Measurements from ENCODE around the gene DYNLT3.

DYNLT3 gene

DNA sequence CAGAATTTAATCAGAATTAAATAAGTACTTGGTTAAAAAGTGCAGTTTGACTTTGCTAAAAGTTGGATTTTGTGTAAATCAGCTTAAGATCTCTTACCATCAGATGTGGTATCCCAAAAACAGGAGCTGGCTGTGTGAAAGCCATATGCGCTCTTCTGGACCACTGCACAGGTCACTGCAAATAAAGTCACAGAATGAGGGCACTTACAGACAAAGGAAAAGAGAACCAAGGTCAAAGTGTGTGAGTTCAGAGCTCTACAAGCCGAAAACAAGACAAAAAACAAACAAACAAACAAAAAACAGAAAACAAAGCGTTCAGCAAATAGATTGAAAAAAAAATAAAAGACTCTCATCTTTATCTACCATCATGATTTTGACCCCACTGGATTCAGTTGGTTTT is 6.4 kb downstream of the DYNLT3 start:
- DNase-seq (ENCODE audit: low read depth) = no peak

DNA sequence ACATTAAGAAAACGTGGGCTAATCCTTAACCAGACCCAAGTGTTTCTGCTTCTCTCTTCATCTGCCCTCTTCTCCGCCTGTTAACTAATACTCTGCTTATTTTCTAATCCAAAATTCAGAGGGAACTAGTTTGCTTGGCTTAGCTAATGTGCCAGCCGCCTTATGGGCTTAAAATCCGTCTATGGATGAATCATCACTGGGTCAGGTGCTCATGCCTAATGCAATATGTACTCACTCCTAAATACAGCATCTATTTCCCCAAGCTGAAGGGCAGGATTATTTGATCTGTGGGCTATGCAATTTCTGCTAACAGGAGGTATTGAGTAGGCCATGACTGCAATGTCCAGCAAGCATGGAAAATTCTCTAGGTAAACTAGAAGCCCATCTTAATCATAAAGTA is 12.4 kb downstream of the DYNLT3 start:
- DNase-seq (ENCODE audit: low read depth) = no peak

DNA sequence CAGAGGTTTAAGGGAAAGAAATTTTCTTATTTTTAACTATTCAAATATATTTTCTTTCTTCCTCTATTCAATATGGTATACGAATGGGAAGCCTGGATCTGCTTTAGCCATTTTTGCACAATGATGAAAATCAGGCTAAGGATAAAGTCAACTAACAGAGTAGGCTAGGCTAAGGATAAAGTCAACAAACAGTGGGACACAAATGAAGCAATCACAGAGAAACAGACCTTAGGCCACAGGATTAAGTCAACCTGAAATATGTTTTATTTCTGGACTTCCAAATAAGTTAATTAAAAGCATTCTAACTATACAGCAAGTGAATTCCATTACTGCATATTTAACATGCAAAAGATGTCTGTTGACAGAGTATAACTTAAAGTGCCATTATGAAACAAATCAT is 17.0 kb downstream of the DYNLT3 start:
- no peak for DNase-seq (ENCODE audit: low read depth)

DNA sequence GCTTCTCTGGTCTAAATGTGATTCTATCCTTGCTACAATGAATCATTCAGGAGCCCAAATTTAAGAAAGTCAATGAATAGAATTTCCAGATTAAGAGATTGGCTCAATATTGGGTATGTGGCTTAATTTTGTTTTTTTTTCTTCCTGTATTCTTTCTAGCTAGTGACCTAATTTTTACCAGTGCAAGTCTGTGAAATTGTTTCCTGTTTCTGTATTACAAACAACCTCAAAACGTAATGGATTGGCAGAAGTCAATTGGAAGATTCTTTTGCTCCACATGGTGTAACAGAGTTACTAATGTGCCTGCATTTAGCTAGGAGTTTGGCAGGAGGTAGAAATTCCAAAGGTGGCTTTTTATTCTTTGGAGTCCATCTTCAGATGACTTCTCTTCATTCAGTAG is 17.6 kb downstream of the DYNLT3 start:
- no peak for DNase-seq (ENCODE audit: low read depth)

DNA sequence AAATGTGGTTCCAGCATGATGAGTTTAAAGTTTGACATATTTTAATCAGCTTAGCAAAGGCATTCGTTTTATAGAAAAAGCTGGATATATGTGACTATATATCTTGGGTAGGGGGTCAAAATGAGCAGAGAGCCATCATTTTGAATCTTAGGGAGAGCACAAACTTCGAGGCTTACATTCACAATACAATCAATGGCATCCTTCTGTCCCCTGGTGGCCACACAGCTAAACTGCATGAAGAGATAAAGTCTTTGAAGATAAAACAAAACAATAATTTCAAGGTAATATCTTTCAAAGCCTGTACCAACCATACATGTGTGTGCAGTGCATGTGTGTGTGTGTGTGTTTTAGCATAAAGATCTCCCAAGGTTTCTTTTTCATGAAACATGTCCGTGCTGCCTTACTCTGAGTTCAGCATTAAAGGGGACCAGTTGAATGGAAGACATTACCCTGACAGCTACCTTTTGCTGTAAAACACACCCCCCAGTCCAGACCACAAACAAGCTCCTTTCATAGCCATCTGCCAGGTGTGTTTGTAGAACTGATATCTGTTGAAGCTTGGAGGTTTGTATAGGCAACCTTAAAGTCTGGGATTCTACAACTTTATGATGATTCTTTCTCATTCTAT is 22.0 kb downstream of the DYNLT3 start:
- DNase-seq (ENCODE audit: low read depth) = peak; percentile 19

DNA sequence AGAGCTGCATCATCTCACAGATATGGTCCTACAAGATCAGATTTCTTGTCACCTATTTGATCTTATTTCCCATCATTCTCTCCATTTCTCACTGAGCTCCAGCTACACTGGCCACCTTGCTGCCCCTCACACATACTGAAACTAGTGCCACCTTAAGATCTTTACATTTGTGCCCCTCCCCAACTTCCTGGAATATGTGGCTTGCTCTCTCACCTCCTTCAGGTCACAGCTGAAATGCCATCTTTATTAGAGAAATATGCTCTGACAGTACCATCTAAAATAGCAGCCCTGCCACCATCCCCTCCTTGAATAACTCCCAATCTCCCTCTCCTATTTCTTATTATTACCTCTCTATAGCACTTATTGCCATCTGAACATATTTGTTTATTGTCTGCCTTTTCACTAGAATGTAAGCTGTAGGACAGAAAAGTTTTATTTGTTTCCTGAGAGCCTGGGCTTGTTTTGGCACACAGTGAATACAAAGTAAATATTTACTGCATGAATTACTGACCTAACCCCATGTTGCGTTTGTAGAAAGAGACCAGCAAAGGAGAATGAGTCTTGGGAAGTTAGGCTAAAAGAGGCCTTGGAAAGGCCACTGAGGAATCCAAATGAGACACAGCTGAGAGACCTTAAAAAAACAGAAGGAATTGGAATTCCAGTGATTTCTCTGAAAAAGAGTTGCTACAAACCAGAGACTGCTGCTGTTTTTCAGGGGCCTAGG is 22.7 kb downstream of the DYNLT3 start:
- DNase-seq (ENCODE audit: low read depth) = no peak

DNA sequence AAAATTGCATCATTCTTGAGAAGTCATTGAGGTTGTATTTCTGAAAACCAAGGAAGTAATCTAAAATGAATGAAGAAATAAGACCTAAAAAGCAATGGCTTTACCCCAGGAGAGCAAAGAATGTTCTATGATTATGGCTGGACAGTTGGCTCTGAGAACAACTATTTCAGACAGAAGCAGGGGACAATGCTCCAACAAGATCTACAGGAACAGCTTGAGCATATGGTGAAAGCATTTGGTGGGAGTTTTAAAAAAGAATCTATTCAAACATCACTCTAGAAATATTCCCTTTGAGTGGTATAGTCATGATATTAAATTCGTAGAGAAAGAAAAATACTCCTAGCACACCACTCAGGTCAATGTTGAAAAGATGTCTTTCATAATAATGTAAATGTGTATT is 26.7 kb downstream of the DYNLT3 start:
- DNase-seq (ENCODE audit: low read depth) = no peak

DNA sequence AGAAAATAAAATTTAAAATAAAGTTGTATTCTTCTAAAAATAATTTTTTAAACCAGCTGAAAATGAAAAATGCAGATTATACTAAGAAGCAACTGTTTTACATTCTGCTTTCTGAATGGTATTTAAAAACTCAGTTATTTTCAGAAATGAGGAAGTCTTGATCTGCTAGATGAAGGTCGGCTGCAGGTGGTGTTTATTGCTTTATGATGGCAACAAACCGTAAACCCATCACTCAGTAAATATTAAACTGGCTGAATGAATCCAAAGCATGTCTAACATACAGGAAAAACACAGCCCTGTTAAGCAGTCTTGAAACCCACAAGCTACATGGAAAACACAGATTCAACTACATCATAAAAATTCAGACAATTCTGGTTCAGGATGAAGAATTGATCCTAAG is 29.3 kb downstream of the DYNLT3 start:
- no peak for DNase-seq (ENCODE audit: low read depth)

DNA sequence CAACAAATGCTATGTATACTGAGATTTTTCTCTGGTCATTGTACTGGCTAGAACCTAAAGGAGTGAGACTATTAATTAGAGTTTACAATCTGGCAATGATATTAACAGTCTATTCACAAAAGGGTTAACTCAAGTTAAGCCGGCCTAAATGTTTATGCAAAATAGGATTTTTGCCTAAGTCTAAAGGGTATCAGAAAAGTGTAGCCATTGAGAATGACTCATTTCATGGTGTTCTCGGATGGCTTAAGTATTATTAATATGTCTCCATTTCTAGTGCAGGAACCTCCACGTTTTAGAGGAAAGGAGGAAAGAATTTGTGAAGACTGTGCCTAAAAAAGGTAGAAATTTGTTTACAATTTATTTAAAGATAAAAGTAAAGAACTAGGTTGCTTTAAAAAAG is 29.8 kb downstream of the DYNLT3 start:
- DNase-seq (ENCODE audit: low read depth) = no peak

DNA sequence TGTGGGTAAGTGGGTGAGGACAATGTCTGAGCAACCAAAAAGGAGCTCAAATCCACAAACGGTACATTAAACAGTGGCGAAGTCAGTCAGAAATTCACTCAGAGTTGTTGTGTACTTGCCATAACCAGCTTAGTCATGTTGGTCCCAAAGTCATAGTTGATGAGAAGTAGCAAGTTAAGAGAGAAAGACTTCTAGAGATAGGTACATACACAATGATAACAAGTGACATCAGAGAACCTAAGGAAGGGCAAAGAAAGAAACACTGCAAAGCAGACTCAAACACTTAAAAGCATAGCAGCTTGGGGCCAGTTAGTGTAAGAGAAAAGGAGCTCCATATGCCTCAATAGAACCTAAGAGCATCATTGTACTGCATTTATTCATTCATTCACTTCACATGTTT is 30.2 kb downstream of the DYNLT3 start:
- no peak for DNase-seq (ENCODE audit: low read depth)

DNA sequence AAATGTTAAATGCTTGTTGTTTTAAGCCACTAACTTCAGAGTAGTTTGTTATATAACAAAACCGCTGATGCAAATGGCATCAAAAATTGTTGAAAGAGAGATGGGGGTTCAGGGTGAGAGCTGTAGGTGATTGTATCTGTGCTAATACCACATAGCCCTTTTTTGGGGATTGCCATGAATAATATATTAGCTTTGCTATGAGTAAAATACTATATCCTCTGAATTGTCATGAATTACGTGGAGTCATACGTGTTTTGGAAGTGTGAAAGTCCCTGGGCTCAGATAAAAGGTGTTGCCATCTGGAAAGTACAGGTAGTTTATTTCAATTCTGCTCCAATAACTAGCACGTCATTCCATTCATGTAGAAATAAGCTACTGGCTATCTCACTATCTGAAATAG is 30.6 kb downstream of the DYNLT3 start:
- no peak for DNase-seq (ENCODE audit: low read depth)

DNA sequence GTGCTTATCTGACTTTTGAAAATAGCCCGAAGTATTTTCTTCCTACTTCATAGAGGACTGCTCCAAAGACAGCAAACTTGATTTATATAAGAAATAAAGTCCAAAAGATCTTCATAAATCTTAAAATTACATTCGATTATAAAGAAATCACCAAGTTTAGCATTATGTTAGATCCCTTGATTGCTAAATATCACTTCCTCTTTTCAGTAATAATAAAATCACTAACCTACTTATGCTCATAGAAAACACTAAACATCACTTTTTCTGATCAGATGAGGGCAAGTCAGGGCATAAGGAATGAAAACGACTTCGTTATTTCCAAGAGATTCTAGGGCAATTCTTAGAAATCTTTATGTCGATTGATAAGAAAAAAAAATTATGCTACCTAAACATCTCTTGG is 32.0 kb downstream of the DYNLT3 start:
- no peak for DNase-seq (ENCODE audit: low read depth)

DNA sequence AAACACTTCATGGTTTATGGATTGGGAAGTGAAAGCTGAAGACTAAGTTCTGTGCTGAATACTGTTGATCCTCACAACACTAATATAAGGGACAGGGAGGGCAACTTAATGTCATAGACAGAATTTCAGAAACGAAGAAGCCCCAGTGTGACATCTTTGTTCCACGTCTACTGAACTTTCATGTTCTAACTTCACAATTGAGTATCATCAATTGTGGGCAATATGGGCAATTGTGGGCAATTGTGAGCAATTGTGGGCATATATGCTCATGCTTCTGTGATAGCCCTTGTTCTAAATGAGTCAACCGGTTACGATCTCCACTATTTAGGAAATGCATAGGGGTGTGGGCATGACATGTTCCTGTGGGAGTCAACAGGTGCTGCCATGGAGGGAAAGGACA is 33.8 kb downstream of the DYNLT3 start:
- no peak for DNase-seq (ENCODE audit: low read depth)

DNA sequence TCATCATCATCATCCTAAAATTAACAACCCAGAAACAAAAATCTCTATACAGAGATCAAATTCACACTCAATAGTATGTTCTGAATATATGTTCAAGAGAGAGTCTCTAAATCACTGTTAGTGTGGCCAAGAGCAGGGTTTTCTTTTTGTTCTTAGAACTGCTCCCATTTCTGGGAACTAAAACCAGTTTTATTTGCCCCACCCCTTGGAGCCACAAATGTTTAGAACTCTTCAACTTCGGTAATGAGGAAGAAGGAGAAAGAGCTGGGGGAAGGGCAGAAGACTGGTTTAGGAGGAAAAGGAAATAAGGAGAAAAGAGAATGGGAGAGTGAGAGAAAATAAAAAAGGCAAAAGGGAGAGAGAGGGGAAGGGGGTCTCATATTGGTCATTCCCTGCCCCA is 35.3 kb downstream of the DYNLT3 start:
- DNase-seq (ENCODE audit: low read depth) = no peak

DNA sequence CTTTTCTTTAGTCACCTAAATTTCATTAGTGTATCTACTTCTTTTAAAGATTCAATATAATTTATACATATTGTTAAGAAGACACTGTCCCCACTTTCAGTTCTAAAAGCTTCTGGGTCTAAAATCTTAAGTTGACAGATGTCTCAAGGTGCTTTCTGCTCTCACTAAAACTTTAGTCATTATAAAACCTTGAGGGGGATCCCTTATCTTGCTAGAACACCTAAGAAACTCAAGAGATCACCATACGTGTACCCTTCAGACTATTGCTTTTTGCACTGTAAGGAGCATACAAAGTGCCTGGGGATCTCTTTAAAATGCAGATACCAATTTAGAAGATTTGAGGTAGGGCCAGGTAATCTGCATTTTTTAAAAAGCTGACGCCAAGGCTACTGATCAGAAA is 37.4 kb downstream of the DYNLT3 start:
- DNase-seq (ENCODE audit: low read depth) = no peak

DNA sequence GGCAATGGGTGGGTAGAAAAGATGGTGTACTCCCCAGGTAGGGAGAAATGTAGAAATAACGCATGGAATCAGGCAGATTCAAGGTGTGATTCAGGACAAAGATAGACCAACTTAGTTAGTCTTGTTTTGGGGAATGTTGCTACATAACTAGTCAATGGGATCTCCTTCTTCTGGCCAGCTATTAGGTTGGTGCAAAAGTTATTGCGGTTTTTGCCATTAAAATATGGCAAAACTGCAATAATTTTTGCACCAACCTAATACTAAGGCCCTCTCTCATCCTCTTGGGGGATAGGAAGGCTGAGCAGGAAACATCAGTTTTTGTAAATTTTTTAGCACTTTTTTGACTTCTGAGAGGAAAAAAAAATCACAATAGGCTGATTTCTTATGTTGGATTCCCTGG is 44.3 kb downstream of the DYNLT3 start:
- no peak for DNase-seq (ENCODE audit: low read depth)

DNA sequence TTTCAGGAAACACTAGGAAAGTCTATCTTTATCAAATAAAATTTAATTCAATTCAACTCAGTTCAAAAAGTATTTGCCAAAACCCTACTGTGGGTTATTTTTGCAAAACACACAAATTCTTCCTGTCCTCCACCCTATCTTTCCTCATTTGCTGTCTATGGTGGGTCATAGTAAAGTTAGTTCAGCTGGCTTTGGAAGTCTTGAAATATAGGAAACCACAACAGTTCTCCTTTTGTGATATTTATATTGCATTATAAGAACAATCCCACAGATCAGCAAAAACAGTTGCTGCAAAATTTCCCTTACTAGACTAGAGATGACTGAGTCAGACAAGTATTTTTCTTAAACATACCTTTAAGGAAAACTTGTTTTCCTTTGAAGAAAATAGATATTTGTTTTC is 45.3 kb downstream of the DYNLT3 start:
- no peak for DNase-seq (ENCODE audit: low read depth)

DNA sequence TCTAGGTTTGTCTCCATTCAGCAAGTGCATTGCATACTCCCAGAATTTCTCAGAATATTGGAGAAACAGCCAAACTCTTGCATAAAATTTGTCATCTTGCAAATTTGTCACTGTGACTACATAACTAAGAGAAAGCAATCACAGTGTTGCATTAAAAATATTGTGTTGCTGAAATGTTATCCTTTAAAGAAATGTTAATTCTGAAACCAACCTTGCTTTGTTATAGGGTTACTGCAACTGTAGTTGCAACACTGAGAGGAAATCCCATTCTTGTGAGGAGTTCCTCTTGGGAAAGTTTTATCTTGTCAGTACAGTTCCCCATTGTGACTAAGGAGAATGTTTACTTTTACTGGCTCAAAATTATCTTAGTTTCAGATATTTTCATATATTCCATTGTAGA is 46.7 kb downstream of the DYNLT3 start:
- DNase-seq (ENCODE audit: low read depth) = no peak

DNA sequence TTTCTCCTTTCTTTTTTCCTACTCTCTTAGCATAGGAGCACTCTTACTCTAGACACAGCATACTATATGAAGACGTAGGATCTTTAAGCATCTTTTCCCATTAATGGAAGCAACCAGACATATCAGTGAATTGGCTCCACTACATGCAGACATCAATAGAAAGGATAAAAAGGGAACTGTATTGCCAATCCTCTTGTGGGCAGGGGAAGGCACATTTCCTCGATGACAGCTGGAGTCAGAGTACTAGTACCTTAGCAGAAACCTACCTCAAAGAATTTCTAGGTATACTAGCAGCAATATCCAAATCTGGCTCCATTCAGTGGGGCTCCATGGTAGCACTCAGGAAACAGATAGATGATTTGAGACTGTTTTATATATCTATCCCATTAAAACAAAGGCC is 47.4 kb downstream of the DYNLT3 start:
- DNase-seq (ENCODE audit: low read depth) = no peak

DNA sequence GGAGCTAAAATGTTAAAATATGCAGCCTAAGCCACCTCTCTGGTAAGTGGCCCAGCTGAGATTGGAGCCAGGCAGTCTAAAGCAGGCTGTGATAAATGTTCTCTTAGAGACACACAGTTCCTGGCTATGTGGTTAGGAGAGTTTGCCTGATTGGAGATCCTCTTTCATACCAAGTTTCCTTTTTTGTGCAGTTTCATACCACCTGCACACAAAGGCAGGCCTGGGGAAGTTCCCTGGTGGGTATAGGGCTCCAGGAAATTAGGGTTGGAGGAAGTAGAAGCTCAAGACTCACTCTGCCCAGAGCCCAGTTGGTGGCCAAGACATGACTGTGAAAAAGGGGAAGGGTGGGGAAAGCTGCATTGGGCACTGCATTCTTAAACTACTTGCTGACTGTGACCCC is 50.6 kb downstream of the DYNLT3 start:
- no peak for DNase-seq (ENCODE audit: low read depth)

DNA sequence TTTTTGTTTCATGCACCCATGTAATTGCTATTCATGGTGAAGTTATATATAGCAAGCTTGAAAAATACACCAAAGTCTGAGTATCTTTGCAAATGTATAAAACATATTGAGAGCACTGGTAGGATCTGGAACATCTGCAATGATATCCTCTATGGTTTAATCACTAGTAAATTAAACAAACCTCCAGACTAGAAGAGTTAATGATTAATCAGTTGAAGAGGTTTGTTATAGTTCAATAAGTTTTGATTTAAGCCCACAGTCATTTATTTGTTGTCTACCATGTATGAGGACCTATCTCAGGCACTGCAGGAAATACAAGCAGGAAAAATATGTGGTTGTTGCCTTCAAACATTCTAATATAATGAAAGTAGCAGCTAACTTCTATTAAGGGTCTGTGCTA is 51.1 kb downstream of the DYNLT3 start:
- no peak for DNase-seq (ENCODE audit: low read depth)

Measured in stimulated activated CD8-positive, alpha-beta memory T cell treated with anti-CD3 and anti-CD28 coated beads, Interleukin-4, amount 100 ng/mL, for 24 hours (primary cell).